ENCODE results near the gene HEATR5A. TPM values are rescaled to one million over a fixed set of nuclear protein-coding genes. Genes with fewer than 3 reads are reported as not detected.

The HEATR5A gene
- total and polyA plus RNA-seq, 8 donors, result 3.6 to 92.8 (median 20.7) TPM

DNA sequence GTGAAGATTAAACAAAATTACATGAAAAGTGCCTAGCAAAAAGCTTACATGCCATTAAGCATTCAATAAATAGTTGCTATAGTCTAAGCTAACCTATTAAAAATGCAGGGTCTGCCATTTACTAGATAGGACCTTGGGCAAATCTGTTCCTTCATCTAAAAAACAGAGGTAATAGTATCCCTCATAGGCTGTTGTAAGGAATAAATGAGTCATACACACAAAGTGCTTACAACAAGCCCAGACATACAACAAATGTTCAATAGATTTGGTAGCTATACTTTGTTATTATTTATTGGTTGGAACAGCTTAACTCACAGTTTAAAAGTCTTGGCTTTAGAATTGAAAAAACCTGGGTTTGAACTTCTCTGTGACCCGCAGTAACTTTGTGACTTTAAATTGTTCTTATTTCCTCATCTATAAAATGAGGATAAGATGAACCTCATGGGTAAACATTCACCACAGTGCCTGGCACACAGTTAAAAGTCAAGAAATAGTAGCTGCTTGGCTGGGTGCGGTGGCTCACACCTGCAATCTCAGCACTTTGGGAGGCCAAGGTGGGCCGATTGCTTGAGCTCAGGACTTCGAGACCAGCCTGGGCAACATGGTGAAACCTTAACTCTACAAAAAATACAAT, 24.7 kb downstream of the HEATR5A start:
- Histone ChIP-seq H3K36me3 (peaks cover 5 to 95% (median 83%) of the 10 kb centered on the region in 4 donors), H3K27me3 (no peaks in the 10 kb centered on the region), H3K27ac (no peak overlapping the region), H3K4me1 (no peaks in the 10 kb centered on the region), H3K4me3 (no peak overlapping the region), H3K9me3 (no peaks in the 10 kb centered on the region)
- no peak for TF ChIP-seq EP300 (IDR thresholded peaks at IDR 0.05)
- TF ChIP-seq POLR2AphosphoS5 (IDR thresholded peaks at IDR 0.05), result no peak
- TF ChIP-seq, protein P1, sequence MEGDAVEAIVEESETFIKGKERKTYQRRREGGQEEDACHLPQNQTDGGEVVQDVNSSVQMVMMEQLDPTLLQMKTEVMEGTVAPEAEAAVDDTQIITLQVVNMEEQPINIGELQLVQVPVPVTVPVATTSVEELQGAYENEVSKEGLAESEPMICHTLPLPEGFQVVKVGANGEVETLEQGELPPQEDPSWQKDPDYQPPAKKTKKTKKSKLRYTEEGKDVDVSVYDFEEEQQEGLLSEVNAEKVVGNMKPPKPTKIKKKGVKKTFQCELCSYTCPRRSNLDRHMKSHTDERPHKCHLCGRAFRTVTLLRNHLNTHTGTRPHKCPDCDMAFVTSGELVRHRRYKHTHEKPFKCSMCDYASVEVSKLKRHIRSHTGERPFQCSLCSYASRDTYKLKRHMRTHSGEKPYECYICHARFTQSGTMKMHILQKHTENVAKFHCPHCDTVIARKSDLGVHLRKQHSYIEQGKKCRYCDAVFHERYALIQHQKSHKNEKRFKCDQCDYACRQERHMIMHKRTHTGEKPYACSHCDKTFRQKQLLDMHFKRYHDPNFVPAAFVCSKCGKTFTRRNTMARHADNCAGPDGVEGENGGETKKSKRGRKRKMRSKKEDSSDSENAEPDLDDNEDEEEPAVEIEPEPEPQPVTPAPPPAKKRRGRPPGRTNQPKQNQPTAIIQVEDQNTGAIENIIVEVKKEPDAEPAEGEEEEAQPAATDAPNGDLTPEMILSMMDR (IDR thresholded peaks at IDR 0.05), result no peak
- no peak for TF ChIP-seq POLR2A (IDR thresholded peaks at IDR 0.05)
- DNase-seq, result no peak
- intact Hi-C loops (cut with DNase I; ENCODE audit: low total_unique reads), result no loop called here
- WGBS, 5 donors, result 94 to 98% (median 95%) methylated on average over 4 of the region's 4 CpGs

DNA sequence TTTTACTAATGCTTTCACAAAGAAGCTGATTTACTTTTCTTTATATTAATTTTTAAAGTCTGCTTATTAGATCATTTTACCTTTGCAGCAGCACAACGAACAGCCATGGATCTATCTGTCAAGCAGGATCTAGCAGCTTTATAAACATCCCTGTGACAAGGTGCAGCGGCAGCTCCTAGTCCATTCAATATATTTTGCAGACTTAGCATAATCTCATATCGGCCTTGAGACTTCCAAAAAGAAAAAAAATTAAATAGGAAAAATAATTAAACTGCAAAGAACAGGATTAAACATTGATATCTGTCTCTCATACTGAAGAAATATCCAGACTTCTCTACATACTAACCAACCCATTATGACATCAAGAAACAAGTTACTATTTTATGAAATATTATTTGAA, 25.2 kb downstream of the HEATR5A start:
- 72 to 84% (median 81%) methylated on average over 3 of the region's 3 CpGs for WGBS, 5 donors
- H3K27me3 ChIP-seq, result no peaks in the 10 kb centered on the region
- TF ChIP-seq, protein P1 (IDR thresholded peaks at IDR 0.05), result no peak
- TF ChIP-seq POLR2AphosphoS5 (IDR thresholded peaks at IDR 0.05) (no peak), POLR2A (IDR thresholded peaks at IDR 0.05) (no peak), EP300 (IDR thresholded peaks at IDR 0.05) (no peak)
- DNase-seq, result no peak
- peaks cover 5 to 95% (median 81%) of the 10 kb centered on the region in 4 donors for H3K36me3 ChIP-seq
- no peak overlapping the region for H3K4me3 ChIP-seq
- intact Hi-C loops (cut with DNase I; ENCODE audit: low total_unique reads), result no loop called here
- no peak overlapping the region for H3K27ac ChIP-seq
- H3K9me3 ChIP-seq, result no peaks in the 10 kb centered on the region
- H3K4me1 ChIP-seq, result no peaks in the 10 kb centered on the region

DNA sequence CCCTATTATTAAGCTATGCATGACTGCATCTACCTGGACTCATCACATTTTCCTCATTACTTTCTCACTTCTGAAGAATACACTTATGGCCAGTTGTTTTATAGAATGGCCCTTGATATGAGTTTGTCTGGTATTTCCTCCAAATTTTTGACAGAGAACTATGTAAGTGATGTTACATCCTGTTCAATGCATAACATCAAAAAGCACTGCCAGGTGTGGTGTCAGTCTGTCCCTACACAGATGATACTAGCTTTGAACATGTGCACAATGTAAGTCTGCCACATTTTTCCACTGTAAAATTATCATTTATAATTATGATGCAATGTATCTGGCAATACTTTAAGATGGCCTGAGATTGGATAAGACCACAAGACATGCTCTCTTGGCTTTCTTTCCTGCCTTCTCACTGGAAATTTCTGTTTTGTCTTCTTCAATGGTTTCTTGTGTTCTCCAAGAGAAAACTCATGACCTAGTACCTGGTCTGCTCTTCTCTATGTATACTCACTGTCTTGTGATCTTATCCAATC, 28.3 kb downstream of the HEATR5A start:
- TF ChIP-seq, protein P1 (IDR thresholded peaks at IDR 0.05), result no peak
- no peak for TF ChIP-seq POLR2AphosphoS5 (IDR thresholded peaks at IDR 0.05)
- TF ChIP-seq POLR2A (IDR thresholded peaks at IDR 0.05), result no peak
- TF ChIP-seq EP300 (IDR thresholded peaks at IDR 0.05), result no peak
- no peaks in the 10 kb centered on the region for H3K9me3 ChIP-seq
- no peak overlapping the region for H3K4me3 ChIP-seq
- H3K4me1 ChIP-seq, result peaks cover 0 to 9% (median 0%) of the 10 kb centered on the region in 4 donors
- H3K27me3 ChIP-seq, result no peaks in the 10 kb centered on the region
- H3K36me3 ChIP-seq, result peaks cover 0 to 74% (median 65%) of the 10 kb centered on the region in 4 donors
- DNase-seq, result no peak
- no peak overlapping the region for H3K27ac ChIP-seq
- intact Hi-C loops (cut with DNase I; ENCODE audit: low total_unique reads), result no loop called here

DNA sequence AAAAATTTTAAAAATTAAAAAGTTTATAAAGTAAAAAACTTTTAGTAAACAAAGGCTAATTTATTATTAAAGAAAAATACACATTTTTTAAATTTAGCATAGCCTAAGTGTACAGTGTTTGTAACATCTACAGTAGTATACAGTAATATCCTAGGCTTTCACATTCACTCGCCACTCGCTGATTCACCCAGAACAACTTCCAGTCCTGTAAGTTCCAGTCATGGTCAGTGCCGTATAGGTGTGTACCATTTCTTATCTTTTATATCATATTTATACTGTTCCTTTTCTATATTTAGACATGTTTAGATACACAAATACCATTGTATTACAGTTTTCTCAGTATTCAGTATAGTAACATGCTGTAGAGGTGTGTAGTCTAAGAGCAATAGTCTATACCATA, 28.9 kb downstream of the HEATR5A start:
- WGBS, 5 donors, result 77 to 90% (median 81%) methylated on average over 3 of the region's 3 CpGs
- intact Hi-C loops (cut with DNase I; ENCODE audit: low total_unique reads), result no loop called here
- TF ChIP-seq POLR2AphosphoS5 (IDR thresholded peaks at IDR 0.05), result no peak
- TF ChIP-seq, protein P1 (IDR thresholded peaks at IDR 0.05), result no peak
- TF ChIP-seq EP300 (IDR thresholded peaks at IDR 0.05), result no peak
- TF ChIP-seq POLR2A (IDR thresholded peaks at IDR 0.05), result no peak
- H3K27me3 ChIP-seq, result no peaks in the 10 kb centered on the region
- H3K36me3 ChIP-seq, result peaks cover 0 to 75% (median 65%) of the 10 kb centered on the region in 4 donors
- H3K4me1 ChIP-seq, result peaks cover 0 to 9% (median 0%) of the 10 kb centered on the region in 4 donors
- no peak overlapping the region for H3K27ac ChIP-seq
- H3K4me3 ChIP-seq, result no peak overlapping the region
- no peak for DNase-seq
- H3K9me3 ChIP-seq, result no peaks in the 10 kb centered on the region
